ENCODE measurements around the gene COQ3.

DNA sequence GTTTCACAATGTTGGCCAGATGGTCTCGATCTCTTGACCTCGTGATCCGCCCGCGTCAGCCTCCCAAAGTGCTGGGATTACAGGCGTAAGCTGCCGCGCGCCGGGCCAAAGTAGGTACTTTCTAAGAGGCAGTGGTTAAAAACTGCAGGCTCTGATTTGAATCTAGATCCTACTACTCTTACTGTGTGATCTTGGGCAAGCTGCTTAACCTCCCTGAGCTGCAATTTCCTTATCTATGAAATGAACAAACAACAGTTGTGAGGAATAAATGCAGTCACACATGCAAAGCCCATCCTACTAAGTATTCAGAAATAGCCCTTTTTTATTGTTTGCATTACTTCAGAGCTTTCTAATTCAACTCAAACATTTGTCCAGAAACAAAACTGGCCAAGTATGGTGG is 47.4 kb downstream of the COQ3 start:
- TF ChIP-seq, protein P1, sequence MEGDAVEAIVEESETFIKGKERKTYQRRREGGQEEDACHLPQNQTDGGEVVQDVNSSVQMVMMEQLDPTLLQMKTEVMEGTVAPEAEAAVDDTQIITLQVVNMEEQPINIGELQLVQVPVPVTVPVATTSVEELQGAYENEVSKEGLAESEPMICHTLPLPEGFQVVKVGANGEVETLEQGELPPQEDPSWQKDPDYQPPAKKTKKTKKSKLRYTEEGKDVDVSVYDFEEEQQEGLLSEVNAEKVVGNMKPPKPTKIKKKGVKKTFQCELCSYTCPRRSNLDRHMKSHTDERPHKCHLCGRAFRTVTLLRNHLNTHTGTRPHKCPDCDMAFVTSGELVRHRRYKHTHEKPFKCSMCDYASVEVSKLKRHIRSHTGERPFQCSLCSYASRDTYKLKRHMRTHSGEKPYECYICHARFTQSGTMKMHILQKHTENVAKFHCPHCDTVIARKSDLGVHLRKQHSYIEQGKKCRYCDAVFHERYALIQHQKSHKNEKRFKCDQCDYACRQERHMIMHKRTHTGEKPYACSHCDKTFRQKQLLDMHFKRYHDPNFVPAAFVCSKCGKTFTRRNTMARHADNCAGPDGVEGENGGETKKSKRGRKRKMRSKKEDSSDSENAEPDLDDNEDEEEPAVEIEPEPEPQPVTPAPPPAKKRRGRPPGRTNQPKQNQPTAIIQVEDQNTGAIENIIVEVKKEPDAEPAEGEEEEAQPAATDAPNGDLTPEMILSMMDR (IDR thresholded peaks at IDR 0.05): no peak
- TF ChIP-seq POLR2A (IDR thresholded peaks at IDR 0.05): no peak
